HCT116 (cell line): ENCODE data around the gene PRCC. TPM values are rescaled to one million over a fixed set of nuclear protein-coding genes. Genes with fewer than 3 reads are reported as not detected.

Source experiments
- ATAC-seq: fragments of 200-7000 bp; cut with Tn5 transposase; 2 replicates; pipeline ENCODE4 v1.9.1; 2020; ENCODE audit warnings: mild to moderate bottlenecking, moderate library complexity
- BruUV-seq: library from RNA; stranded (reverse); fragments of 400-500 nt; replicated peaks from 2 replicates; lab custom pipeline; 2021; lab: Mats Ljungman, UMichigan
- CTCF ChIA-PET: fragments of 300-600 bp; sonication (Branson Sonifier 250); formaldehyde crosslinking; loops from one replicate; lab custom pipeline; 2021; ENCODE audit warnings: antibody characterized with exemption; lab: Charles Lee
- POLR2A ChIA-PET: fragments of 300-600, 350-600 bp; sonication (Branson Sonifier 250); formaldehyde crosslinking; loops from one replicate; lab custom pipeline; 2021; ENCODE audit warnings: antibody characterized with exemption; lab: Charles Lee
- RAD21 ChIA-PET, 2 experiments: fragments of 300-600 bp; sonication (Branson Sonifier 250); formaldehyde crosslinking; loops; one replicate each; lab custom pipeline; 2023; ENCODE audit warnings: low total read pairs in 2 of 2; ENCODE audit not compliant: uncharacterized antibody in 2 of 2, unreplicated experiment in 2 of 2, low non-redundant PET in 1 of 2; lab: Charles Lee
- DNase-seq: peaks from one replicate; pipeline ENCODE4 v3.0.0-alpha.2; 2010; ENCODE audit warnings: low read depth, low spot score
- H2AFZ ChIP-seq: fragments of 200-600 bp; shearing (Covaris generic), sonication (generic); 2 replicates; pipeline ENCODE4 v1.6.1; 2017; ENCODE audit warnings: low read depth, mixed run types, mixed read lengths, antibody characterized with exemption, low read length; ENCODE audit not compliant: poor library complexity, severe bottlenecking
- H3K27ac ChIP-seq: 2 replicates; pipeline ENCODE4 v1.5.1; 2012; ENCODE audit warnings: low read depth, low read length
- H3K27me3 ChIP-seq: fragments of 200-600 bp; sonication (generic); 2 replicates; pipeline ENCODE4 v1.6.1; 2016; ENCODE audit warnings: mixed run types, low read length, mixed read lengths; ENCODE audit not compliant: insufficient read depth
- H3K36me3 ChIP-seq, 2 experiments: fragments of 200-500 bp in 1 of 2; fragments of 200-600 bp in 1 of 2; sonication (Bioruptor generic) in 1 of 2; sonication (generic) in 1 of 2; 2 replicates each; pipeline versions ENCODE4 v1.5.1 to v1.6.1; 2014 to 2016; ENCODE audit warnings: low read length in 2 of 2, inconsistent platforms in 1 of 2, mixed read lengths in 1 of 2, mixed run types in 1 of 2; ENCODE audit not compliant: insufficient read depth in 2 of 2, control insufficient read depth in 1 of 2
- H3K4me1 ChIP-seq, 2 experiments: fragments of 200-600 bp in 1 of 2; sonication (generic) in 1 of 2; 2 replicates each; pipeline versions ENCODE4 v1.5.1 to v1.6.1; 2012 to 2017; ENCODE audit warnings: low read length in 2 of 2, inconsistent platforms in 1 of 2, mild to moderate bottlenecking in 1 of 2, mixed read lengths in 1 of 2, mixed run types in 1 of 2, moderate library complexity in 1 of 2; ENCODE audit not compliant: insufficient read depth in 2 of 2, control insufficient read depth in 1 of 2
- H3K4me2 ChIP-seq: fragments of 200-600 bp; sonication (generic); 2 replicates; pipeline ENCODE4 v1.6.1; 2017; ENCODE audit warnings: mixed run types, low read length, mixed read lengths
- H3K4me3 ChIP-seq, 2 experiments: fragments of 200-600 bp in 1 of 2; sonication (generic) in 1 of 2; replicated peaks in 1 of 2; 2 replicates each; pipeline ENCODE4 v1.5.1; 2011 to 2016; ENCODE audit warnings: low read length in 2 of 2, control low read depth in 1 of 2, low read depth in 1 of 2, mild to moderate bottlenecking in 1 of 2, mixed read lengths in 1 of 2, mixed run types in 1 of 2
- H3K79me2 ChIP-seq: fragments of 200-600 bp; sonication (generic); 2 replicates; pipeline ENCODE4 v1.6.1; 2017; ENCODE audit warnings: mild to moderate bottlenecking, mixed run types, low read length, moderate library complexity, mixed read lengths; ENCODE audit not compliant: insufficient read depth
- H3K9ac ChIP-seq: fragments of 200-600 bp; sonication (generic); 2 replicates; pipeline ENCODE4 v1.6.1; 2016; ENCODE audit warnings: low read length, mixed read lengths
- H3K9me2 ChIP-seq: fragments of 200-600 bp; sonication (generic), shearing (Covaris generic); 2 replicates; pipeline ENCODE4 v1.6.1; 2017; ENCODE audit warnings: mixed run types, mild to moderate bottlenecking, moderate library complexity; ENCODE audit not compliant: insufficient read depth
- H3K9me3 ChIP-seq, 2 experiments: fragments of 200-500 bp in 1 of 2; fragments of 200-600 bp in 1 of 2; sonication (Bioruptor generic) in 1 of 2; sonication (generic) in 1 of 2; 2 replicates each; pipeline ENCODE4 v1.6.1; 2014 to 2017; ENCODE audit warnings: low read length in 2 of 2, mixed read lengths in 2 of 2, inconsistent platforms in 1 of 2, low read depth in 1 of 2, mild to moderate bottlenecking in 1 of 2, mixed run types in 1 of 2, moderate library complexity in 1 of 2; ENCODE audit not compliant: control insufficient read depth in 1 of 2, insufficient read depth in 1 of 2
- H4K20me1 ChIP-seq: fragments of 200-600 bp; sonication (generic), shearing (Covaris generic); 2 replicates; pipeline ENCODE4 v1.6.1; 2017; ENCODE audit warnings: mixed run types, mild to moderate bottlenecking, moderate library complexity; ENCODE audit not compliant: insufficient read depth
- CBX3 ChIP-seq: IDR thresholded peaks from 2 replicates; pipeline ENCODE4 v1.6.1; 2012; ENCODE audit warnings: low read depth
- CEBPB ChIP-seq: IDR thresholded peaks from 2 replicates; pipeline ENCODE4 v1.6.1; 2012; ENCODE audit warnings: low read depth
- CTCF ChIP-seq, 3 experiments: fragments of 200-600 bp in 1 of 3; sonication (generic) in 1 of 3; IDR thresholded peaks in 2 of 3; conservative IDR thresholded peaks in 1 of 3; 2 replicates each; pipeline ENCODE4 v1.5.1; 2012 to 2017; ENCODE audit warnings: low read depth in 2 of 3, low read length in 2 of 3, antibody characterized with exemption in 1 of 3, borderline replicate concordance in 1 of 3, control low read depth in 1 of 3, mild to moderate bottlenecking in 1 of 3, mixed read lengths in 1 of 3, mixed run types in 1 of 3, moderate library complexity in 1 of 3; ENCODE audit not compliant: insufficient read depth in 1 of 3
- EZH2 ChIP-seq: fragments of 200-600 bp; sonication (generic); IDR thresholded peaks from 2 replicates; pipeline ENCODE4 v1.6.1; 2017; ENCODE audit warnings: antibody characterized with exemption, mixed run types
- FOSL1 ChIP-seq: IDR thresholded peaks from 2 replicates; pipeline ENCODE4 v1.6.1; 2012; ENCODE audit warnings: low read depth
- POLR2A ChIP-seq: IDR thresholded peaks from 2 replicates; pipeline ENCODE4 v1.7.0; 2011; ENCODE audit warnings: borderline replicate concordance; ENCODE audit not compliant: insufficient read depth, insufficient read length; ENCODE audit errors: extremely low read depth
- POLR2AphosphoS5 ChIP-seq: IDR thresholded peaks from 2 replicates; pipeline ENCODE4 v1.6.1; 2011; ENCODE audit warnings: mild to moderate bottlenecking, low read depth, low read length, moderate library complexity
- RAD21 ChIP-seq: IDR thresholded peaks from 2 replicates; pipeline ENCODE4 v1.6.1; 2012; ENCODE audit warnings: low read depth, mild to moderate bottlenecking
- REST ChIP-seq: IDR thresholded peaks from 2 replicates; pipeline ENCODE4 v1.6.1; 2012; ENCODE audit warnings: low read depth
- SP1 ChIP-seq: IDR thresholded peaks from 2 replicates; pipeline ENCODE4 v1.6.1; 2012; ENCODE audit warnings: low read depth
- SRF ChIP-seq: IDR thresholded peaks from 2 replicates; pipeline ENCODE4 v1.6.1; 2012; ENCODE audit warnings: low read depth
- TCF7L2 ChIP-seq: IDR thresholded peaks from 2 replicates; pipeline ENCODE4 v1.7.0; 2011; ENCODE audit warnings: borderline replicate concordance, inconsistent platforms; ENCODE audit not compliant: insufficient read depth, insufficient read length; ENCODE audit errors: extremely low read depth
- YY1 ChIP-seq: IDR thresholded peaks from 2 replicates; pipeline ENCODE4 v1.6.1; 2011; ENCODE audit warnings: low read length, low read depth, moderate library complexity, mild to moderate bottlenecking; ENCODE audit not compliant: insufficient replicate concordance; ENCODE audit errors: extremely low read depth
- intact Hi-C: fragments of 100-400 bp; cut with micrococcal nuclease; formaldehyde crosslinking; loops from 2 replicates; pipeline ENCODE4 v1.10.0; 2022
- total RNA-seq: library from RNA; stranded (reverse); gene quantifications from one replicate; pipeline ENCODE4 v1.2.1, GENCODE V29; 2021; ENCODE audit not compliant: unreplicated experiment
- TF ChIP-seq, protein P1 (sequence below): IDR thresholded peaks from 2 replicates; pipeline ENCODE4 v1.6.1; 2011; ENCODE audit warnings: mild to moderate bottlenecking, low read length, moderate library complexity; ENCODE audit not compliant: insufficient replicate concordance; ENCODE audit errors: extremely low read depth
- TF ChIP-seq, protein P2 (sequence below): IDR thresholded peaks from 2 replicates; pipeline ENCODE4 v1.6.1; 2012

PRCC gene
- total RNA-seq, 1 experiment from 2014 or later: 78.1 TPM

DNA sequence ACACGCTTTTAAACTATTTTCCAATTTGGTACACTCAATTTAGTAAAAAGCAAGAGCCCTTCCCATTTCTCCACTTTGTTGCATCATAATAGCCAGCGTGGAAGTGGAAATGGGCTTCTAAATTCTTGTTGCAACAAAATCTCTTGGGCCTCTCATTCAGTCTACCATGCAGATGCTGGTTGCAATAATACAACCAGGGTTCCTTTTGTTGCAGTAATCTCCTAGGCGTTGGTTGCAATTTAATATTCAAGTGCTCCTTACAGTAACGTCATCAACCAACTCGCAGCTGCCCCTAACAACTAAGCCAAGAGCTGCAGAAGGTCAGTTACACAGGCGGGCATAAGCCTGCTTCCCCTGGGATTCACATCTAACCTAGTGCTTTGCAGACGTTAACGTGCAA lies 13.1 kb upstream of the PRCC start:
- TF ChIP-seq CTCF (IDR thresholded peaks at IDR 0.05 in 2 of 3, conservative IDR thresholded peaks at IDR 0.05 in 1 of 3; ENCODE audit: borderline replicate concordance in 1 of 3, insufficient read depth in 1 of 3, low read depth in 2 of 3, low read length in 2 of 3) (no peak), SP1 (no peak), CEBPB (no peak), POLR2A (no peak), EZH2 (no peak), SRF (no peak), FOSL1 (no peak), RAD21 (no peak), TCF7L2 (no peak), YY1 (no peak), REST (no peak), POLR2AphosphoS5 (no peak), CBX3 (no peak)
- TF ChIP-seq, protein P1, sequence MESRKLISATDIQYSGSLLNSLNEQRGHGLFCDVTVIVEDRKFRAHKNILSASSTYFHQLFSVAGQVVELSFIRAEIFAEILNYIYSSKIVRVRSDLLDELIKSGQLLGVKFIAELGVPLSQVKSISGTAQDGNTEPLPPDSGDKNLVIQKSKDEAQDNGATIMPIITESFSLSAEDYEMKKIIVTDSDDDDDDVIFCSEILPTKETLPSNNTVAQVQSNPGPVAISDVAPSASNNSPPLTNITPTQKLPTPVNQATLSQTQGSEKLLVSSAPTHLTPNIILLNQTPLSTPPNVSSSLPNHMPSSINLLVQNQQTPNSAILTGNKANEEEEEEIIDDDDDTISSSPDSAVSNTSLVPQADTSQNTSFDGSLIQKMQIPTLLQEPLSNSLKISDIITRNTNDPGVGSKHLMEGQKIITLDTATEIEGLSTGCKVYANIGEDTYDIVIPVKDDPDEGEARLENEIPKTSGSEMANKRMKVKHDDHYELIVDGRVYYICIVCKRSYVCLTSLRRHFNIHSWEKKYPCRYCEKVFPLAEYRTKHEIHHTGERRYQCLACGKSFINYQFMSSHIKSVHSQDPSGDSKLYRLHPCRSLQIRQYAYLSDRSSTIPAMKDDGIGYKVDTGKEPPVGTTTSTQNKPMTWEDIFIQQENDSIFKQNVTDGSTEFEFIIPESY: no peak
- TF ChIP-seq, protein P2, sequence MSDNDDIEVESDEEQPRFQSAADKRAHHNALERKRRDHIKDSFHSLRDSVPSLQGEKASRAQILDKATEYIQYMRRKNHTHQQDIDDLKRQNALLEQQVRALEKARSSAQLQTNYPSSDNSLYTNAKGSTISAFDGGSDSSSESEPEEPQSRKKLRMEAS: no peak
- TF ChIP-seq, all 23 proteins: peak for 0
- BruUV-seq: TSS peak; percentile 19
- Histone ChIP-seq H3K27ac (no peak overlapping the region), H3K36me3 (no peaks in the 10 kb centered on the region; a peak in 1 of 4 replicates), H3K27me3 (no peaks in the 10 kb centered on the region), H4K20me1 (no peaks in the 10 kb centered on the region), H2AFZ (no peak overlapping the region), H3K9me3 (no peaks in the 10 kb centered on the region), H3K9me2 (no peaks in the 10 kb centered on the region), H3K4me1 (peaks cover 6 to 29% of the 10 kb centered on the region in 2 experiments; a peak in 3 of 4 replicates), H3K79me2 (peaks cover 43% of the 10 kb centered on the region), H3K9ac (no peak overlapping the region), H3K4me3 (no peak overlapping the region), H3K4me2 (no peak overlapping the region)
- CTCF ChIA-PET: no interaction called here
- DNase-seq (no peak), ATAC-seq (no peak)
- intact Hi-C loops: no loop called here
- RAD21 ChIA-PET: no interaction called here
- POLR2A ChIA-PET: interaction anchor here (1.3 kb wide), 1 partner anchor 13 kb away, joined by 4 read pairs; the partner anchor contains the start of gene MRPL24
